Measurements from ENCODE around the gene EFCAB6. TPM values are rescaled to one million over a fixed set of nuclear protein-coding genes. Genes with fewer than 3 reads are reported as not detected.

The EFCAB6 gene
- total and polyA plus RNA-seq, 2 donors (not counting 3 experiments of a cell fraction or from before 2014, with no cell fraction given) = 0.07 to 0.31 TPM

- no peak overlapping the region for H3K27ac ChIP-seq (ENCODE audit: insufficient read depth, low read depth, low read length)
- no peaks in the 10 kb centered on the region for H3K27me3 ChIP-seq (ENCODE audit: control insufficient read depth in 2 of 2, insufficient read depth in 2 of 2, low read length in 2 of 2)
- intact Hi-C loops (cut with micrococcal nuclease) = no loop called here
- DNase-seq (ENCODE audit: low read depth, low spot score) (no peak), FAIRE-seq (no peak)
- BruUV-seq (replicated peaks) = no TSS peak
- peaks cover 2% of the 10 kb centered on the region for H3K9me3 ChIP-seq (replicated peaks; ENCODE audit: control insufficient read depth, insufficient read depth, low read length)
- H3K4me1 ChIP-seq (ENCODE audit: control insufficient read depth, extremely low read depth, insufficient read depth, low read length) = no peaks in the 10 kb centered on the region
- no peak overlapping the region for H3K4me3 ChIP-seq (replicated peaks in 1 of 3; ENCODE audit: insufficient read depth in 1 of 3, low read depth in 1 of 3, low read length in 3 of 3)
- dilution Hi-C loops (cut with MboI; ENCODE audit: extremely low pct_ligation_motif_present, low sequenced_read_pairs) = no loop called here
- no peak overlapping the region for H3K4me2 ChIP-seq (ENCODE audit: insufficient read depth, low read length)
- no peaks in the 10 kb centered on the region for H4K20me1 ChIP-seq (replicated peaks; ENCODE audit: control insufficient read depth, extremely low read depth, insufficient read depth, low read length)
- H3K9ac ChIP-seq (replicated peaks; ENCODE audit: extremely low read depth, insufficient read depth, low read length) = no peak overlapping the region
- H3K9me1 ChIP-seq (replicated peaks; ENCODE audit: control insufficient read depth, extremely low read depth, insufficient read depth, low read length) = no peaks in the 10 kb centered on the region
- H2AFZ ChIP-seq (ENCODE audit: low read depth, low read length) = no peak overlapping the region
- CTCF ChIA-PET = no interaction called here
- TF ChIP-seq POLR2AphosphoS5 (IDR thresholded peaks at IDR 0.05; ENCODE audit: insufficient read depth, low read depth, low read length) = no peak
- no peak for TF ChIP-seq GATA2 (IDR thresholded peaks at IDR 0.05; ENCODE audit: insufficient read depth, insufficient read length, low read depth, low read length)
- TF ChIP-seq FOS (IDR thresholded peaks at IDR 0.05; ENCODE audit: borderline replicate concordance, insufficient read depth, low read length) = no peak
- no peak for TF ChIP-seq CTCF (IDR thresholded peaks at IDR 0.05; ENCODE audit: extremely low read depth in 1 of 2, insufficient read depth in 1 of 2, low read depth in 1 of 2, low read length in 2 of 2)
- no peak for TF ChIP-seq MAX (IDR thresholded peaks at IDR 0.05; ENCODE audit: insufficient read depth, insufficient read length)
- TF ChIP-seq EZH2 (IDR thresholded peaks at IDR 0.05; ENCODE audit: borderline replicate concordance, low read depth, low read length, severe bottlenecking) = no peak
- no peak for TF ChIP-seq JUN (IDR thresholded peaks at IDR 0.05; ENCODE audit: borderline replicate concordance, insufficient read depth, insufficient read length, low read depth)
- H3K36me3 ChIP-seq (ENCODE audit: control insufficient read depth in 2 of 2, extremely low read depth in 1 of 2, insufficient read depth in 2 of 2, low read length in 2 of 2) = no peaks in the 10 kb centered on the region
- H3K79me2 ChIP-seq (ENCODE audit: control insufficient read depth, insufficient read depth, low read length) = no peaks in the 10 kb centered on the region
- POLR2A ChIA-PET = no interaction called here
These were observed 318.8 kb downstream of the EFCAB6 start for GRCh38 chr22:43493297-43493696.

All from endothelial cell of umbilical vein (primary cell).